BLaER1 treated with 17β-estradiol and CSF1 and Interleukin-3, amounts not matched to agents 10 nM and 100 nM (cell line): ENCODE data around the gene TBX10.
"Not testable (repeated sequence)": the region's sequence is repeated elsewhere in the genome, so short reads cannot be mapped to it uniquely, and the experiment has no call there.

Experiments used
- H3K27ac ChIP-seq, 11 experiments: shearing (Covaris generic); formaldehyde crosslinking; 2 replicates each; pipeline ENCODE4 v1.8.1; 2022
- H3K27me3 ChIP-seq, 11 experiments: shearing (Covaris generic); formaldehyde crosslinking; 2 replicates each; pipeline ENCODE4 v1.8.1; 2022
- H3K36me3 ChIP-seq, 11 experiments: shearing (Covaris generic); formaldehyde crosslinking; 2 replicates each; pipeline ENCODE4 v1.8.1; 2022
- H3K4me1 ChIP-seq, 10 experiments: shearing (Covaris generic); formaldehyde crosslinking; 2 replicates each; pipeline ENCODE4 v1.8.1; 2022
- H3K4me2 ChIP-seq, 11 experiments: shearing (Covaris generic); formaldehyde crosslinking; 2 replicates each; pipeline ENCODE4 v1.8.1; 2022
- H3K4me3 ChIP-seq, 10 experiments: shearing (Covaris generic); formaldehyde crosslinking; 2 replicates each; pipeline ENCODE4 v1.8.1; 2022
- H3K9ac ChIP-seq, 11 experiments: shearing (Covaris generic); formaldehyde crosslinking; 2 replicates each; pipeline ENCODE4 v1.8.1; 2022
- H3K9me3 ChIP-seq, 11 experiments: shearing (Covaris generic); formaldehyde crosslinking; replicated peaks in 1 of 11; 2 replicates each; pipeline ENCODE4 v1.8.1; 2022
- H4K20me1 ChIP-seq, 11 experiments: shearing (Covaris generic); formaldehyde crosslinking; 2 replicates each; pipeline ENCODE4 v1.8.1; 2022
- Cebpa-rat ChIP-seq, 11 experiments: shearing (Covaris generic); IDR thresholded peaks; 2 replicates each; pipeline ENCODE4 v1.8.1; 2022

TBX10 gene

DNA sequence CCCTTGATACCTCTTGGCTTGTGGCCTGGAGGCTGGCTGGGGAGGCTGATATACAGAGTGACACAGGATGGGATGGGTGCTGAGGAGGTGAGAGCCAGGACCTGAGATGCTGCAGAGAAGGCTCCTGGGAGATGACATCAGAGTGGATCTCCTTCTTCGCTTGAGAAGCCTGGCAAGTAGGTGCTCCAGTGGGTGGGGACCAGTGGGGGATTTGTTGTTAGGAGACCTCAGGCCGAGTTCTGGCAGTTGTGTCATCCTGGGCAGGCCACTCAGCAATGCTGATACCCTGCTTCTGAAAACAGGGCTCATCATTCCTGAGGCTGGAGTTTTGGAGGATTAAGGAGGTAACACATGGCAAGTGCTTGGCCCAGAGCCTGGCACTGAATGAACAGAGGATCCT, 34.7 kb downstream of the TBX10 start:
- peaks cover 26 to 40% (median 35%) of the 10 kb centered on the region in 10 experiments for H3K4me1 ChIP-seq
- peaks cover 0 to 4% (median 0%) of the 10 kb centered on the region in 11 experiments; a peak in 3 of 22 replicates for H3K27me3 ChIP-seq
- no peak for TF ChIP-seq Cebpa-rat (IDR thresholded peaks at IDR 0.05)
- H3K36me3 ChIP-seq: peaks cover 16 to 20% (median 18%) of the 10 kb centered on the region in 11 experiments
- H3K9me3 ChIP-seq: no peaks in the 10 kb centered on the region
- no peak overlapping the region for H3K4me3 ChIP-seq
- H4K20me1 ChIP-seq: peaks cover 0 to 11% (median 0%) of the 10 kb centered on the region in 11 experiments; a peak in 1 of 22 replicates
- peak overlapping the region in 2 of 11 experiments; percentile 96 to 98; a peak in 1 of 22 replicates for H3K4me2 ChIP-seq
- no peak overlapping the region for H3K27ac ChIP-seq
- peak overlapping the region in 1 of 11 experiments; percentile 94; a peak in 2 of 22 replicates for H3K9ac ChIP-seq

DNA sequence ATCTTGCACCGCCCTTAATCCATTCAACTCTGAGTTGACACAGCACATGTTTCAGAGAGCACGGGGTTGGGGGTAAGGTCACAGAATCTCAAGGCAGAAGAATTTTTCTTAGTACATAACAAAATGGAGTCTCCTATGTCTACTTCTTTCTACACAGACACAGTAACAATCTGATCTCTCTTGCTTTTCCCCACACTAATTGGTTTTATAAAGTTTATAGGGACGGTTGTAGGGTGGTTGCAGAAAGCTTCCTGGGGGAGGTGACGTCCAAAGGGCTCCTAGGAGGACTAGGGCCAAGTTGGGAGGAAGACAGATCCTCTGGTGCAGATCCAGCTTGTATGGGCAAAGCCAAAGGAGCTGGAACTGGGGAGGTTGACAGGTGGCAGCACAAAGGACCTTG, 35.4 kb downstream of the TBX10 start:
- not testable (repeated sequence) for H3K9me3 ChIP-seq, H3K4me2 ChIP-seq, H3K9ac ChIP-seq, H3K4me3 ChIP-seq, H3K27me3 ChIP-seq, H3K27ac ChIP-seq, H4K20me1 ChIP-seq
- Histone ChIP-seq H3K4me1 (peaks cover 26 to 41% (median 35%) of the 10 kb centered on the region in 10 experiments), H3K36me3 (peaks cover 10 to 13% (median 11%) of the 10 kb centered on the region in 11 experiments)

DNA sequence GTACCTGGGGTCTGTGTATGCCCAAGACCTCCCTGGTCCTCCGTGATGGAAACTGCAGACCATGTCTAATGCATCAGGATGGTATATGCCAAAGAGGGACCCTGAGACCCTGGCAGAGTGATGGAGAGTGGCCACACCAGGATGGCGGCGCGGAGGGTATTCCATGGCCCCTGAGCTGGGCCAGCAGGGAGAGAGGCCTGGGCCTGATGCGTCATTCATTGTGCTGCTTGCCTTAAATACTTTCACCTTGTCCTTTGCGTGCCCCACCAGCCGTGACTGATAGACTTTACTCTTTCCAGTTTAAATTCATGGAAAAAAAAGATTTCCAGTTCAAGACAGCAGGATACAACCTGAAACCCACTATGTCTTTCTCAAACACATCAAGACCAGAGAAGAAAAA, 38.5 kb downstream of the TBX10 start:
- peaks cover 11 to 23% (median 19%) of the 10 kb centered on the region in 10 experiments for H3K4me1 ChIP-seq
- no peak for TF ChIP-seq Cebpa-rat (IDR thresholded peaks at IDR 0.05)
- no peak overlapping the region for H3K9ac ChIP-seq
- H3K4me2 ChIP-seq: peak overlapping the region in 9 of 11 experiments; percentile 4 to 71 (median 57); a peak in 14 of 22 replicates
- H3K27ac ChIP-seq: no peak overlapping the region
- H3K9me3 ChIP-seq: peaks cover 8 to 28% (median 24%) of the 10 kb centered on the region in 11 experiments; a peak in 20 of 22 replicates
- no peaks in the 10 kb centered on the region for H3K36me3 ChIP-seq
- no peak overlapping the region for H3K4me3 ChIP-seq
- H3K27me3 ChIP-seq: peaks cover 0 to 4% (median 0%) of the 10 kb centered on the region in 11 experiments; a peak in 3 of 22 replicates
- H4K20me1 ChIP-seq: no peaks in the 10 kb centered on the region

DNA sequence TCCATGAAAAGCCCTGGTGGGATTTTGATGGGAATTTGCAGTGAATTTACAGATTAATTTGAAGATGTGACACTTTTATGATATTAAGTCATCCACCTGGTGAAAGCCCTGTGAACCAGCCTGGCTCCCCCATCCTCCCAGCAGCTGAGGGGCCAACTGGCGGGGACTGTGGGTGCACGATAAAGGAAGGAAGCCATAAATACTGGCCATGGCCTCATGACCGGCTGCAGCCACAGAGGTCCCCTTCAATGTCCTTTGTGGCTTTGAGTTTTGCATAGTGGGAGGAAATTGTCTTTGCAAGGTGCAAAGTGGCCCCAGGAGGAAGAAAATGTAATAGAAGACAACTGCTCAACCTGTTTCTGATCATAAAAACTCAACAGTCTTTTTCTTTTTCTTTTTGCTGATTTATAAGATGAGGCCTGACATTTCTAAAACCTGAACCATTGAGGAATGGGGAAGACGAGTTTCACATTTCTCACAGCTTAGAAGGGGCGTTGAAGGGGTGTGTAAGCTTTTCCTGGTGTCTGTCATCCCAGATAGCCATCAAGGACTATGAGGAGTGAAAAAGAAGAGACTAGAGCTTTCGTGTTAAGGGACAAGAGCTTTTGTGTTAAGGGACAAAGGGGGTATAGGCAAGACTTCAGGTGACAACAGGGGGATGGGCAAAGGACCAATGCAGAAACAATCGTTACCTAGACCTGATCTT, 39.1 kb downstream of the TBX10 start:
- peak overlapping the region; percentile 46 to 71 (median 56); a peak in 21 of 22 replicates for H3K4me2 ChIP-seq
- H3K4me3 ChIP-seq: no peak overlapping the region
- H3K9me3 ChIP-seq: peaks cover 8 to 28% (median 24%) of the 10 kb centered on the region in 11 experiments; a peak in 20 of 22 replicates
- H3K4me1 ChIP-seq: peaks cover 8 to 17% (median 13%) of the 10 kb centered on the region in 10 experiments; a peak in 19 of 20 replicates
- TF ChIP-seq Cebpa-rat (IDR thresholded peaks at IDR 0.05): no peak
- no peaks in the 10 kb centered on the region for H3K36me3 ChIP-seq
- H3K27me3 ChIP-seq: peaks cover 0 to 4% (median 0%) of the 10 kb centered on the region in 11 experiments; a peak in 3 of 22 replicates
- H3K9ac ChIP-seq: no peak overlapping the region
- no peaks in the 10 kb centered on the region for H4K20me1 ChIP-seq
- H3K27ac ChIP-seq: no peak overlapping the region

DNA sequence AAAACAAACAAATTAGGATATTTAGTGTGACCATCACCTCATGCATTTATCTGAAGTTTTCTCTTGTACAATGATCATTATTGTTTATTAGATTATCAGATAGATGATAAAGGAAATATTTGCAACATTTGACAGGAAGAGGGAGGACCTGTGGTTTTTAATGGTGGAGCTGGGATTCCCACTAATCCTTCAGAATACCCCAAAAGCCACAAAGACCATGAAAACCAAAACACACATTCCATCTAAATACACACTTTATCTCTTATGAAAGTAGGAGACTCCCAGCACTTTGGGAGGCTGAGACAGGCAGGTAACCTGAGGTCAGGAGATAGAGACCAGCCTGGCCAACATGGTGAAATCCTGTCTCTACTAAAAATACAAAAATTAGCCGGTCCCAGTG, 40.4 kb downstream of the TBX10 start:
- Histone ChIP-seq H3K9me3 (peaks cover 8 to 28% (median 24%) of the 10 kb centered on the region in 11 experiments; a peak in 20 of 22 replicates), H3K27me3 (peaks cover 0 to under 1% (median 0%) of the 10 kb centered on the region in 11 experiments; a peak in 1 of 22 replicates), H3K4me1 (peaks cover 8 to 15% (median 11%) of the 10 kb centered on the region in 10 experiments; a peak in 19 of 20 replicates), H3K4me2 (no peak overlapping the region), H3K4me3 (no peak overlapping the region), H3K9ac (no peak overlapping the region), H3K36me3 (no peaks in the 10 kb centered on the region), H3K27ac (no peak overlapping the region), H4K20me1 (no peaks in the 10 kb centered on the region)
- no peak for TF ChIP-seq Cebpa-rat (IDR thresholded peaks at IDR 0.05)

DNA sequence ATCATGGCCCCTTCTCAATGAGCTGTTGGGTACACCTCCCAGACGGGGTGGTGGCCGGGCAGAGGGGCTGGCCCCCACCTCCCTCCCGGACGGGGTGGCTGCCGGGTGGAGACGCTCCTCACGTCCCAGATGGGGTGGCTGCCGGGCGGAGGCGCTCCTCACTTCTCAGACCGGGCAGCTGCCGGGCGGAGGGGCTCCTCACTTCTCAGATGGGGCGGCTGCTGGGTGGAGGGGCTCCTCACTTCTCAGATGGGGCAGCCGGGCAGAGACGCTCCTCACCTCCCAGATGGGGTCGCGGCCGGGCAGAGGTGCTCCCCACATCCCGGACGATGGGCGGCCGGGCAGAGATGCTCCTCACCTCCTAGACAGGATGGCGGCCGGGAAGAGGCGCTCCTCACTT, 41.6 kb downstream of the TBX10 start:
- not testable (repeated sequence) for H3K4me2 ChIP-seq

DNA sequence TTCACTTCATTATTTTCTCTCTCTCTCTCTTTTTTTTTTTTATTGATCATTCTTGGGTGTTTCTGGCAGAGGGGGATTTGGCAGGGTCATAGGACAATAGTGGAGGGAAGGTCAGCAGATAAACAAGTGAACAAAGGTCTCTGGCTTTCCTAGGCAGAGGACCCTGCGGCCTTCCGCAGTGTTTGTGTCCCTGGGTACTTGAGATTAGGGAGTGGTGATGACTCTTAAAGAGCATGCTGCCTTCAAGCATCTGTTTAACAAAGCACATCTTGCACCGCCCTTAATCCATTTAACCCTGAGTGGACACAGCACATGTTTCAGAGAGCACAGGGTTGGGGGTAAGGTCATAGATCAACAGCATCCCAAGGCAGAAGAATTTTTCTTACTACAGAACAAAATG, 42.1 kb downstream of the TBX10 start:
- Histone ChIP-seq H3K9me3 (peaks cover 8 to 28% (median 24%) of the 10 kb centered on the region in 11 experiments; a peak in 20 of 22 replicates), H3K4me1 (peaks cover 9 to 15% (median 12%) of the 10 kb centered on the region in 10 experiments; a peak in 19 of 20 replicates)
- H3K4me2 ChIP-seq, H3K36me3 ChIP-seq, H3K9ac ChIP-seq, H3K27me3 ChIP-seq, H3K4me3 ChIP-seq, H4K20me1 ChIP-seq, H3K27ac ChIP-seq: not testable (repeated sequence)

More for the DNA sequence above, 41.6 kb downstream of the TBX10 start:
- Histone ChIP-seq H3K4me1 (peaks cover 9 to 15% (median 12%) of the 10 kb centered on the region in 10 experiments; a peak in 19 of 20 replicates), H3K9me3 (peaks cover 8 to 28% (median 24%) of the 10 kb centered on the region in 11 experiments; a peak in 20 of 22 replicates)
- H3K9ac ChIP-seq, H3K27me3 ChIP-seq, H3K36me3 ChIP-seq, H4K20me1 ChIP-seq, H3K4me3 ChIP-seq, H3K27ac ChIP-seq: not testable (repeated sequence)

DNA sequence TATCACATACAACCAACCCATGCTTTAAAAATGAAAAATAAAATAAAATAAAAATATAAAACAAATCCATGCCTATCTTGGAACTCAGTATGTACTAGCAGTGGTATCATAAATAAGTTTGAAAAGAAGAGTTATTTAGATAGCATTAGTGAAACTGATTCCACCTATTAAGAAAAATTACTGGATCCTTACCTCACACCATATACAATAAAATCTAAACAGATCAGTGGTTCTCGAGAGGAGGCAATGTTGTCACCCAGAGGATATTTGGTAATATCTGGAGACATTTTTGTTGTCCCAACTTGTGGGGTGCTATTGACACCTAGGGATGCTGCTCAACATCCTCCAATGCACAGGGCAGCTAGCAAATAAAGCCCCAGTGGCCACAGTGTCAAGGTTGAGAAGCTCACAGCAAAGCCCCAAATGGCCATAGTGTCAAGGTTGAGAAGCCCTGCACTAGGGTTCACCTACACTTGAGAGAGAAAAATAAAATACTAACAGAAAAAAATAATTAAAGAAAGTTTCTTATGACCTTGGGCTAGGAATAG, 42.7 kb downstream of the TBX10 start:
- Histone ChIP-seq H3K4me2 (no peak overlapping the region), H3K27ac (no peak overlapping the region), H3K27me3 (no peaks in the 10 kb centered on the region), H3K4me3 (no peak overlapping the region), H4K20me1 (no peaks in the 10 kb centered on the region; a peak in 1 of 22 replicates), H3K9ac (no peak overlapping the region), H3K9me3 (peaks cover 8 to 28% (median 24%) of the 10 kb centered on the region in 11 experiments; a peak in 20 of 22 replicates), H3K4me1 (peaks cover 9 to 15% (median 12%) of the 10 kb centered on the region in 10 experiments; a peak in 19 of 20 replicates), H3K36me3 (no peaks in the 10 kb centered on the region)
- no peak for TF ChIP-seq Cebpa-rat (IDR thresholded peaks at IDR 0.05)

DNA sequence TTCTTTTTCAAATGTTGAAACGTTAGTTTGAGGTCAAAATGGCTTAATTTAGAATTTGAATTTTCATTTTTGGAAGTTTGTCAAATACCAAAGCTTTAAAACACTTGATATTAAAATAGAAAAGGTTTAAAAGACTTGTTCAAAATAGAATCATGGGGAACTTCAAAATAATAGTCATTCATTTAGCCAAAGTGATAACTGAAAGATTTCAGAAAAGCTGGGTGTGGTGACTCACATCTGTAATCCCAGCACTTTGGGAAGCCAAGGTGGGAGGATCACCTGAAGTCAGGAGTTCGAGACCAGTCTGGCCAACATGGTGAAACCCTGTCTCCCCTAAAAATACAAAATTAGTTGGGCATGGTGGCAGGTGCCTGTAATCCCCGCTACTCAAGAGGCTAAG, 45.1 kb downstream of the TBX10 start:
- peaks cover 8 to 28% (median 24%) of the 10 kb centered on the region in 11 experiments; a peak in 20 of 22 replicates for H3K9me3 ChIP-seq
- no peaks in the 10 kb centered on the region for H3K27me3 ChIP-seq
- peaks cover 0 to 5% (median 1%) of the 10 kb centered on the region in 11 experiments; a peak in 8 of 22 replicates for H3K36me3 ChIP-seq
- no peaks in the 10 kb centered on the region; a peak in 1 of 22 replicates for H4K20me1 ChIP-seq
- peaks cover 0 to 4% (median 0%) of the 10 kb centered on the region in 10 experiments; a peak in 3 of 20 replicates for H3K4me1 ChIP-seq
- H3K9ac ChIP-seq: no peak overlapping the region
- no peak overlapping the region for H3K27ac ChIP-seq
- TF ChIP-seq Cebpa-rat (IDR thresholded peaks at IDR 0.05): no peak
- H3K4me2 ChIP-seq: no peak overlapping the region
- no peak overlapping the region for H3K4me3 ChIP-seq
